Measurements from ENCODE around the gene CDV3. TPM values are rescaled to one million over a fixed set of nuclear protein-coding genes. Genes with fewer than 3 reads are reported as not detected.
"Not testable (repeated sequence)": the region's sequence is repeated elsewhere in the genome, so short reads cannot be mapped to it uniquely, and the experiment has no call there.

CDV3 gene
- total RNA-seq, 1 donor from 2014 or later, result 281 TPM

DNA sequence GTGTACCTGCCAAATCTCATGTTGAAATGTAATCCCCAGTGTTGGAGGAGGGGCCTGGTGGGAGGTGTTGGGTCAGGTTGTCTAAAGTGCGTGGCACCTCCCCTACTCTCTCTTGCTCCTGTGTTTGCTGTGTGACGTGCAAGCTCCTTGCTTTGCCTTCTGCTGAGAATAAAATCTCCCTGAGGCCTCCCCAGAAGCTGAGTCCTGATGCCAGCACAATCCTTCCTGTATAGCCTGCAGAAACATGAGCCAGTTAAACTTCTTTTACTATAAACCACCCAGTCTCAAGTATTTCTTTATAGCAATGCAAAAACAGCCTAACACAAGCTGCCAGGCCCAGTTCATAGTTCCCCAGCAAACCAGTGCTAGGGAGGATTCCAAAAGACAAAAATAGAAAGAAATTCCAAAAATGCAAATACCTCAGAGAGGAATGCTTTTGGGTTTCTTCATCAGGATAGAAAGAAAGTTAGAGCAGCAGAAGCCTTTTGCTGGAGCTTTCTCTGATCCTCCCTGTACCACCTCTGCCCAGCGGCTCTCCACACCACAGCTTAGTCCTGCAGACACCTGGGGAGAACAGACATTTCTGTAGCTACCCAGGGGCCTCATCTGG, 25.9 kb upstream of the CDV3 start:
- H3K9me3 Mint-ChIP-seq, result no peaks in the 10 kb centered on the region
- H3K36me3 Mint-ChIP-seq (ENCODE audit: low read depth), result no peaks in the 10 kb centered on the region
- H3K4me1 Mint-ChIP-seq, result no peaks in the 10 kb centered on the region
- H3K27me3 Mint-ChIP-seq, result peaks cover 1% of the 10 kb centered on the region
- intact Hi-C loops (cut with micrococcal nuclease), result no loop called here
- DNase-seq, result no peak
- no peak overlapping the region for H3K27ac Mint-ChIP-seq
- no peak overlapping the region for H3K4me3 Mint-ChIP-seq

DNA sequence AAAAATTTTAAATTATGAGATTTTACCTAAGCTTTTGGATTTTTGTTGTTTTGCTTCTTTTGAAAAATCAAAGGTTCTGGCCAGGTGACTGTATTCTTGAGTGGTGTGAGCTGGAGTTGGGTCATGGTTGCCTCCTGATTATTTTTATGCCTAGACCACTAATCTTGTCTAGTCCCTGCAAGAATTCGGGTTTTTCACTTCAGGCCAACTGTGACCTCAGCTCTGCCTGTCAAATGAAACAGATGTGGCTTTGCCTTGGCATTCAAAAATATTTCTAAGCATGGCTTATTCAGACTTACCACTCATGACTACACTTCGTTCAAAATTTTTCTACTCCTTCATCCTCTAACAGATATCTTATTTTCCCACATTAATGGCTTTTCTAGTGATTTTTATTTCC, 25.4 kb upstream of the CDV3 start:
- H3K4me1 Mint-ChIP-seq, result no peaks in the 10 kb centered on the region
- no peaks in the 10 kb centered on the region for H3K36me3 Mint-ChIP-seq (ENCODE audit: low read depth)

DNA sequence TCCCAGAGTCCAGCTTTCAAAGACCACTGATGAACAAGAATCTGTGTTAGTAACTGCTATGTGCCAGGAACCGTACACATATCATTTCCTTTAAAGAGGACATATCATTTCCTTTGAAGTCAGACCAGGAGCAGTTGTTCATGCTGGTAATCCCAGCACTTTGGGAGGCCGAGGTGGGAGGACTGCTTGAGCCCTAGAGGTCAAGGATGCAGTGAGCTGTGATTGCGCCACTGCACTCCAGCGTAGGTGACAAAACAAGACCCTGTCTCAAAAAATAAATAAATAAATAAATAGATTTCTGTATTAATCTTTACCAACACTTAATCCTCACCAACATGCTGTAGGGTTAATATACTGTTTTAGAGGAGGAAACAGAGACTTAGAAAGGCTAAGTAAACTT, 23.9 kb upstream of the CDV3 start:
- peaks cover 2% of the 10 kb centered on the region for H3K27me3 Mint-ChIP-seq
- H3K9me3 Mint-ChIP-seq, result no peaks in the 10 kb centered on the region
- H3K36me3 Mint-ChIP-seq (ENCODE audit: low read depth), result no peaks in the 10 kb centered on the region
- no peak for DNase-seq
- intact Hi-C loops (cut with micrococcal nuclease), result no loop called here
- H3K27ac Mint-ChIP-seq, result no peak overlapping the region
- H3K4me1 Mint-ChIP-seq, result no peaks in the 10 kb centered on the region
- H3K4me3 Mint-ChIP-seq, result no peak overlapping the region

More for the DNA sequence above, 25.4 kb upstream of the CDV3 start:
- H3K9me3 Mint-ChIP-seq, result no peaks in the 10 kb centered on the region
- peaks cover 2% of the 10 kb centered on the region for H3K27me3 Mint-ChIP-seq
- no peak overlapping the region for H3K27ac Mint-ChIP-seq
- DNase-seq, result no peak
- no peak overlapping the region for H3K4me3 Mint-ChIP-seq
- intact Hi-C loops (cut with micrococcal nuclease), result no loop called here

DNA sequence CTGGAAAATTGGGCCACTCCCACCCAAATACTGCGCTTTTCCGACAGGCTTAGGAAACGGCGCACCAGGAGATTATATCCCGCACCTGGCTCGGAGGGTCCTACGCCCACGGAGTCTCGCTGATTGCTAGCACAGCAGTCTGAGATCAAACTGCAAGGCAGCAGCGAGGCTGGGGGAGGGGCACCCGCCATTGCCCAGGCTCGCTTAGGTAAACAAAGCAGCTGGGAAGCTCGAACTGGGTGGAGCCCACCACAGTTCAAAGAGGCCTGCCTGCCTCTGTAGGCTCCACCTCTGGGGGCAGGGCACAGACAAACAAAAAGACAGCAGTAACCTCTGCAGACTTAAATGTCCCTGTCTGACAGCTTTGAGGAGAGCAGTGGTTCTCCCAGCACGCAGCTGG, 21.9 kb upstream of the CDV3 start:
- H3K27me3 Mint-ChIP-seq; H3K4me1 Mint-ChIP-seq; H3K27ac Mint-ChIP-seq; H3K9me3 Mint-ChIP-seq; H3K4me3 Mint-ChIP-seq; H3K36me3 Mint-ChIP-seq (ENCODE audit: low read depth); intact Hi-C loops (cut with micrococcal nuclease); DNase-seq: not testable (repeated sequence)

DNA sequence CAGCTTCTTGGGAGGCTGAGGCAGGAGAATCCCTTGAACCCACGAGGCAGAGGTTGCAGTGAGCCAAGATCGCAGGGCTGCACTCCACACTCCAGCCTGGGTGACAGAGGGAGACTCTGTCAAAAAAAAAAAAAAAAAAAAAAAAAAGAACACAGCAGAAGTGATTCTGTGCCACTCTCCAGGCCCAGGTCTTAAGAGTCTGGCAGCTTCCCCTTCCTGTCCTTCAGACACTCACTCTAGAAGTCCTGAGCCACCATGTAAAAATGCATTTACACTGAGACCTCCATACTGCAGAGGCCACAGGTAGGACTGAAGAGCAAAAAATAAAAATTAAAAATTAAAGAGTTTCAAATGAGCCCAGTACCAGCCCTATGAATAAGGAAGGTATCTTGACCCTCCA, 11.8 kb upstream of the CDV3 start:
- peaks cover 11% of the 10 kb centered on the region for H3K27me3 Mint-ChIP-seq
- peaks cover 4% of the 10 kb centered on the region for H3K9me3 Mint-ChIP-seq
- no peak for DNase-seq
- H3K36me3 Mint-ChIP-seq (ENCODE audit: low read depth), result no peaks in the 10 kb centered on the region
- no peaks in the 10 kb centered on the region for H3K4me1 Mint-ChIP-seq
- H3K27ac Mint-ChIP-seq, result no peak overlapping the region
- intact Hi-C loops (cut with micrococcal nuclease), result no loop called here
- H3K4me3 Mint-ChIP-seq, result no peak overlapping the region

DNA sequence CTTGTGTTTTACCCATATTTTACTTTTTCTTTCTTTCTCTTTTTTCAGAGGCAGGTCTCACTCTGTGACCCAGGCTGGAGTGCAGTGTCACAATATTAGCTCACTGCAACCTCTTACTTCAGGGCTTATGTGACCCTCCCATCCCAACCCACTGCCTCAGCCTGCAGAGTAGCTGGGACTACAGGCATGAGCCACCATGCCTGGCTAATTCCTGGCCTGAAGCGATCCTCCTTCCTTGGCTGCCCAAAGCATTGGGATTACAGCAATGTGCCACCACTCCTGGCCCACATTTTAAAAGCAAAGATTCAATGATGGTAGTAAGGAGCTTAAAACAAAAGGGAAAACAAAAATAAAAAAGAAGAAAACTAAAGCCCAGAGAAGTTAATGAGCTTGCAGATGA, 11.1 kb upstream of the CDV3 start:
- Mint-ChIP-seq H3K9me3 (peaks cover 4% of the 10 kb centered on the region), H3K4me1 (no peaks in the 10 kb centered on the region), H3K4me3 (no peak overlapping the region), H3K36me3 (ENCODE audit: low read depth) (no peaks in the 10 kb centered on the region), H3K27me3 (peaks cover 11% of the 10 kb centered on the region), H3K27ac (no peak overlapping the region)
- no peak for DNase-seq
- intact Hi-C loops (cut with micrococcal nuclease), result no loop called here

DNA sequence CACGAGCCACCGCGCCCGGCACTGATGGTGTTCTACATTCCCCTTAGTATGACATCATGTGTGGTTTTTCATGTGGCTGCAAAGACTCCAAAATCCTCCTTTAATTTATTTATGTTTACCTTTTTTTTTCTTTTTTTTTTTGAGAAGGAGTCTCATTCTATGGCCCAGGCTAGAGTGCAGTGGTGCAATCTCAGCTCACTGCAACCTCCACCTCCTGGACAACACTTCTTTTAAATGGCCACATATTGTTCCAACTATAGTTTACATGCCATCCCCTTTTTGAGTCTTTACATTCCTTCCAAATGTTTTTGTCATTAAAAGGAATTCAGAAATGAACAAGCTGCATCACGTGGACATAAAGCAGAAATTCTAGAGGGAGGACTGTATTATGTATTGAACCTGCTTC, 10.3 kb upstream of the CDV3 start:
- intact Hi-C loops (cut with micrococcal nuclease), result no loop called here
- no peak for DNase-seq
- H3K4me3 Mint-ChIP-seq, result no peak overlapping the region
- no peaks in the 10 kb centered on the region for H3K4me1 Mint-ChIP-seq
- no peaks in the 10 kb centered on the region for H3K36me3 Mint-ChIP-seq (ENCODE audit: low read depth)
- H3K27ac Mint-ChIP-seq, result no peak overlapping the region
- peaks cover 11% of the 10 kb centered on the region for H3K27me3 Mint-ChIP-seq
- peaks cover 4% of the 10 kb centered on the region for H3K9me3 Mint-ChIP-seq

DNA sequence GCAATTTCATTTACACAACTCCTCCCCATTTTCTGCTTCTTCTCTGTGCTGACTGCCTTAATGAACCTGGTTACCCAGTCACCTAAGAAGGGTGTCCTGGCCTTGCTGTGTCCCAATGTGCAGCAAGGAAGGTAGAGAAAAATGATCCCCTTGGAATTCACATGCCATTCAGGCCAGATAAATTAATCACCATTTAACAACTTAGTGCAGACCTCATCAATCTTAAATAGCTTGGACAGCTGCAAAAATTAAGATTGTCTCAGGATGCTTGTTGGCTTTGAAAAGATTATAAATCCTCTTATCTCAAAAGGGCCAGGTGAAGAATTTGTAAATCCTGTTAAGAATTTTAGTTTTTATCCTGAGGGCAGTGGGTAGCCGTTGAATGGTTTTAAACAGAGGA, 9.7 kb upstream of the CDV3 start:
- Mint-ChIP-seq H3K27ac (no peak overlapping the region), H3K4me3 (no peak overlapping the region), H3K4me1 (no peaks in the 10 kb centered on the region), H3K36me3 (ENCODE audit: low read depth) (no peaks in the 10 kb centered on the region), H3K27me3 (peaks cover 11% of the 10 kb centered on the region), H3K9me3 (peaks cover 1% of the 10 kb centered on the region)
- intact Hi-C loops (cut with micrococcal nuclease), result no loop called here
- DNase-seq, result no peak

DNA sequence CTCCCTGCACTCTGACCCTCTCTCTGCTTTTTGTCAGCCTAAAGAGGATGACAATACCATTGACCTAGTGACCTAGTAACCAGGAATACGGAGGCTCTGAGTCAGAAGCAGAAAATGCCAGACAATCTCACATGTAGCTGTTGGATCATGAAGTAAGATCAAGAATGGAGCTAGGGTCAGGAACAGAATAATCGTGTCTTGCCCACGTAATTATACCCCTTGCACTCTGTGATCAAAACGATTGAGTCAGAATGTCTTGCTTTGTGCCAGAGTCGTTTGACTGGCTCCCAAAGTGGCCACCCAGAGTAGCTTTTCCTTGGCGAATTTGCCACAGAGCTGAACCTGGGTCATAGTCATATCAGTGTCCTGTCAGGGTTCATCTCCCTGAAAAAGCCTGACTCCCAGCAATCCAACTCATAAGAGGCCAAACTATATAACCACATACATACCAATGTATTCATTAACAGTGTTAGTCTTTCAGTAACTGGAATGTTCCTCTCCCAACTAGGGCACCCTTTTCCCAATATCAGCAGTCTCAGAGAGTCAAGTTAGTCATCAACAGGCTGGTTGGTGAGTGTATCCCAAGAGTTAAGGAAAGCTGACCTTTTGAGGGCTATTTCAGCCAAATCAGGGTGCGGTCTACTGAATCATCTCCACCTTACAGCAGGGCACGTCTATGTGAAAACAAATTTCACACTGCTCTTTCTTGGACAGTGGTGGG, 5.0 kb upstream of the CDV3 start:
- intact Hi-C loops (cut with micrococcal nuclease), result no loop called here
- peaks cover 9% of the 10 kb centered on the region for H3K27me3 Mint-ChIP-seq
- H3K27ac Mint-ChIP-seq, result no peak overlapping the region
- DNase-seq, result no peak
- no peaks in the 10 kb centered on the region for H3K9me3 Mint-ChIP-seq
- peaks cover 17% of the 10 kb centered on the region for H3K4me1 Mint-ChIP-seq
- H3K4me3 Mint-ChIP-seq, result no peak overlapping the region
- H3K36me3 Mint-ChIP-seq (ENCODE audit: low read depth), result no peaks in the 10 kb centered on the region

DNA sequence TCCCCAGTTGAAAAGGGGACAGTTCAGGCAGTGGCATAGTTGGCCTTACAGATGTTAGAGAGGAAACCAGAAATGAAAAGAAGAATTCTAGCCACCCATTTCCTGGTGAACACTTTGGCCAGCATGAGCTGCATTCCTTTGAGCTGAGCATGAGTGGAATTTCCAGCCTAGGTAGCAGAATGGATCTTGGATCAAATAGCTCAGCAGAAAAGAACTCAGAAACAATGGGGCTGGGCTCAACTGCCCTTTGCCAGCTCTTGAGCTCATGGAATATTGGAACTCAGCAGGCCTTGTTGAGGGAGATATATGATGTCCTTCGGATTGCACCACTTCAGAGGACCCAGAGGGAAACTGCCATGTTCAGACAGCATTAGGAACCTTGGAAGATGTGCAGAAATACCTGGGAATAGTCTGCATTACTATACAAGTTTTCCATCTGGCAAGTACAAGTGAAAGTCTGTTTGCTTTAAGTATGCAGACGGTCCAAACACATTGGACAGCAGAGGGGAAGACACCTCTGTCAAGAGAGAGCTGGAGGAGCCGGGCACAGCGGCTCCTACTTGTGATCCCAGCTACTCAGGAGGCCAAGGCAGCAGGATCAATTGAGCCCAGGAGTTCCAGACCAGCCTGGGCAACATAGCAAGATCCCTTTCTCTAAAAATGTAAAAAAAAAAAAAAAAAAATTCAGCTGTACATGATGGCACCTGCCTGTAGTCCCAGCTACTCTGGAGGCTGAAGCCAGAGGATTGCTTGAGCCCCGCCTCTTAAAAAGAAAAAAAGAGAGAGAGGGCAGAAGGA, 3.1 kb upstream of the CDV3 start:
- Mint-ChIP-seq H3K27ac (no peak overlapping the region), H3K4me1 (peaks cover 24% of the 10 kb centered on the region), H3K27me3 (no peaks in the 10 kb centered on the region), H3K4me3 (no peak overlapping the region), H3K36me3 (ENCODE audit: low read depth) (peaks cover 8% of the 10 kb centered on the region), H3K9me3 (no peaks in the 10 kb centered on the region)
- intact Hi-C loops (cut with micrococcal nuclease), result loop anchor here (5.0 kb wide), 2 partner anchors 807 to 917 kb away; partner anchors contain the start of genes ANAPC13 and CEP63
- no peak for DNase-seq

DNA sequence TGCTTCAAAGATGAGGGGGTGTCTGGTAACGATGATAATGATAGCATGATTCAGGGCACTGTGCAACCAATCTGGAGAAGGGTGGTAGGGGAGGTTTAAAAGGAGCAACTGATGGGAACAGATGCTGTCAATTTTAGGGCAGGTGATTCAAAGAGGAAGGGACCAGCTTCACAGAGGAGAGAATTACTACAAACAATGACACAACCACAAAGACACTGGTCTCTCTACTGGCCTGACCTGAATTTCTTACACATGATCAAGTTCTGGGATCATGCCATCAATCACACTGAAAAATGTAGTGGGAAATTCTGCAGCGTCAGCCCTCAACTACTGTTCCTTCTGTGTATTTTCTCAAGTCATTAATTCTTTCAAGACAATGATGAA, 2.6 kb upstream of the CDV3 start:
- H3K36me3 Mint-ChIP-seq (ENCODE audit: low read depth), result peaks cover 13% of the 10 kb centered on the region
- no peaks in the 10 kb centered on the region for H3K9me3 Mint-ChIP-seq
- no peak overlapping the region for H3K27ac Mint-ChIP-seq
- peaks cover 27% of the 10 kb centered on the region for H3K4me1 Mint-ChIP-seq
- no peak for DNase-seq
- no peaks in the 10 kb centered on the region for H3K27me3 Mint-ChIP-seq
- H3K4me3 Mint-ChIP-seq, result no peak overlapping the region
- intact Hi-C loops (cut with micrococcal nuclease), result loop anchor here (5.0 kb wide), 2 partner anchors 806 to 916 kb away; partner anchors contain the start of genes ANAPC13 and CEP63

DNA sequence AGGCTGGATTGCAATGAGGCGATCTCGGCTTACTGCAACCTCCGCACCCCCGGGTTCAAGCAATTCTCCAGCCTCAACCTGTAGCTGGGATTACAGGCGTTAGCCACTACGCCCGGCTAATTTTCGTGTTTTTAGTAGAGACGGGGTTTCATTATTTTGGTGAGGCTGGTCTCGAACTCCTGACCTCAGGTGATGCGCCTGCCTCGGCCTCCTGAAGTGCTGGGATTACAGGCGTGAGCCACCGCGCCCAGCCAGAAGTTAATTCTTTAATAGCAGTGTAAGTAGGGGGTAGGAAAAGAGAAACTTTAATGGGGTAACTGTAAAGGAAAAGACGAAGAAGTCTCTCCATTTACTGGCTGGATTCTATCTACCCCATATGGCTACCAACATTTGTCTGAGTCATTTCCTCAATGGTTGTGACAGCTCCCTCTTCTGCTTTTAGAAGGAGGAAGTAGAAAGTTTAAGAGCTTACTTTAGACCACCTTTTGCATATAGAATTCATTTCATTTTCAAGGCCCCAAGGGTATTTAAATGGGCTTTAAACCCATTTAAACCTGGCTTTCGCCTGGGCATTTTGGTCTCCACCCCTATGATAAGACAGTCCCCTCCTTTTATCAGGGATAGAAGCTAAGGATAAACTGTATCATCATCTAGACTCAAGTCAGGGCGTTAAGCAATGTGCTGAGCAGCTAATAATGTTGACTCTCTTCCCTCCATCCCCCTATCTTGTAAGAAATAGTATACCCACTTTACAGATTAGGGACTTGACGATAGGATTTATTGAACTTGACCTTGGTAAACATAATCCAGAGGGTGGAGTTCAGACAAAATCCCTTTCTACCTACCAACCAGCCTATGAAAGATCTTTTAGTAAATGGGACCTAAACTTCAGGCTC, 1.1 kb upstream of the CDV3 start:
- intact Hi-C loops (cut with micrococcal nuclease), result loop anchor here (1.0 to 5.0 kb wide), 10 partner anchors 66 to 1156 kb away; partner anchors contain the start of genes ANAPC13, CEP63, DNAJC13 and NPHP3
- peaks cover 39% of the 10 kb centered on the region for H3K4me1 Mint-ChIP-seq
- no peaks in the 10 kb centered on the region for H3K9me3 Mint-ChIP-seq
- H3K27ac Mint-ChIP-seq, result peak overlapping the region; percentile 99
- H3K27me3 Mint-ChIP-seq, result no peaks in the 10 kb centered on the region
- peak; percentile 74 for DNase-seq
- H3K4me3 Mint-ChIP-seq, result peak overlapping the region; percentile 85
- peaks cover 27% of the 10 kb centered on the region for H3K36me3 Mint-ChIP-seq (ENCODE audit: low read depth)

DNA sequence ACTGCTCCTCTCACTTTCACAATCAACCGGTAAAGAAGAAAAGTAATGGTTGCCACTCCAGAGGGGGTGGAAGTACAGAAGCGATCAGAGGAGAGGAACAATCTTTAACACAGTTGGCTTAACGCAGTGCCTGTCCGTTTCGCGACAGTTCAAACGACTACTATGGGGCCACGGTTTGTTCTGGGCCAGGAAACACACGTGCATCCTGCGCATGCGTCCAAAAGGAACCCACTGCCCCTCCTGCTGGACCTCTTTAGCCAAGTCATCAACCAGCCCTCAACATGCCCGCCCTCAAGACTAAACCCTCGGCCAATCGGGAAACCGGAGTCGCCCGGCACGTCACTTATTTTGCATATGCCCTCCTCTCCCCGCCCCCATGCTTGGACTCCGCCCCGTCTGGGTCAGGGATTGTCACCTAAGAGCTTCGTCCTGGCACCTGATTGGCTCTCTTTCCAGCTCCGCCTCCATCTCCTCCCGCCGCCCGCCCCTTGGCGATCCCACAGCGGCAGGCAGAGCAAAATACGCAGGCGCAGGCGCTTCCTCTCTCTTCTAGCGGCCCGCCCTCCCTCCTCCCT, 345 bp upstream of the CDV3 start:
- Mint-ChIP-seq H3K27ac (peak overlapping the region; percentile 99), H3K4me3 (peak overlapping the region; percentile 85), H3K27me3 (no peaks in the 10 kb centered on the region), H3K4me1 (peaks cover 46% of the 10 kb centered on the region), H3K36me3 (ENCODE audit: low read depth) (peaks cover 34% of the 10 kb centered on the region), H3K9me3 (no peaks in the 10 kb centered on the region)
- intact Hi-C loops (cut with micrococcal nuclease), result loop anchor here (1.0 to 5.0 kb wide), 10 partner anchors 66 to 1156 kb away; partner anchors contain the start of genes ANAPC13, CEP63, DNAJC13 and NPHP3
- peak; percentile 100 for DNase-seq
